ENCODE results near the gene RGS6. TPM values are rescaled to one million over a fixed set of nuclear protein-coding genes. Genes with fewer than 3 reads are reported as not detected.

RGS6 gene
- total RNA-seq, 4 donors from 2014 or later: 0.50 to 6.5 (median 4.7) TPM

GRCh38 chr14:72591391-72591790 is 659.2 kb downstream of the RGS6 start:
- Histone ChIP-seq H3K36me3 (no peaks in the 10 kb centered on the region), H3K27ac (no peak overlapping the region), H3K9me3 (no peaks in the 10 kb centered on the region), H3K4me1 (no peaks in the 10 kb centered on the region), H3K27me3 (no peaks in the 10 kb centered on the region), H3K4me3 (no peak overlapping the region)
- ATAC-seq: no peak
- TF ChIP-seq CTCF (IDR thresholded peaks at IDR 0.05) (no peak), POLR2A (IDR thresholded peaks at IDR 0.05) (no peak), POLR2AphosphoS5 (IDR thresholded peaks at IDR 0.05) (no peak), EP300 (IDR thresholded peaks at IDR 0.05) (no peak)
- 93 to 94% methylated on average over 3 to 4 of the region's 4 CpGs for WGBS, 2 donors (ENCODE audit: low coverage in 1 of 2)

DNA sequence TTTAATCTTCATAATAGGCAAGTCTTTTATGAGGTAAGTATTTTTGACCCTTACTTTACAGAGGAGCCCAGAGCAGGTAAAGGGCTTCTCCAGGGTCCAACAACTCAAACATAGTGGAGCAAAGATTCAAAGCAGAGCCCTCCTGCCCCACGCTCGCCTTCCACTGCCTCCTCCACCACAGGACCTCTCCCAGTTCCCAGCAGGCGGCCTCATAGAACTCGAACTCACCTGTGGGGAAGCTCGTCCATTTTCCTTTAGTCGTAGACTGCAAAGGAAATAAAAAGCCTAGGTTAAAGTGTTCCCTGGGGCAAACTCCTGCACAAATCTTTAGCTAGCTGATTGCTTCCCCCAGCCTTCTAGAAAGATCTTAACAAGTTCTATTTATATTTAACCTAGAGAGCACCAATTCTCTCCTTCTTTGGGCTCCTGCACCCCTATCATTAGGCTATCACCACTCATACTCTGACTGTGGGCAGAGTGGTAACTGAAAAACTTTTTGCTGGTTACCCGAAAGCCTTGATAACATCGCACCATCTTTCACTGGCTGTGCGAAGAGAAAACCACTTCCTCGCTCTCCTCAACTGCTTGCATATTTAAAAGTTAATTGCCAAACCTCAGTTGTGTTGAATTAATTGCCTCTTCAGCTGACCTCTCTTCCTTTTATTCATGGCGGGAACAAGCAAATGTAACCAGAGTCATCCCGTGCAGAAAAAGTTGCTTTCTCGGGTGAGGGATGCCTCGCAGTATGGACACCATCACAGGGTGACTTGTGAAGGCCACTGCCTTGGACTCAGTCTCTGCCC is 662.1 kb downstream of the RGS6 start:
- H3K4me1 ChIP-seq: no peaks in the 10 kb centered on the region
- TF ChIP-seq CTCF (IDR thresholded peaks at IDR 0.05): no peak
- no peak for TF ChIP-seq POLR2A (IDR thresholded peaks at IDR 0.05)
- no peak for TF ChIP-seq EP300 (IDR thresholded peaks at IDR 0.05)
- TF ChIP-seq POLR2AphosphoS5 (IDR thresholded peaks at IDR 0.05): no peak
- no peaks in the 10 kb centered on the region for H3K9me3 ChIP-seq
- H3K36me3 ChIP-seq: no peaks in the 10 kb centered on the region
- ATAC-seq: no peak
- H3K27me3 ChIP-seq: peaks cover 7% of the 10 kb centered on the region
- H3K4me3 ChIP-seq: no peak overlapping the region
- WGBS, 2 donors (ENCODE audit: low coverage in 1 of 2): 74 to 80% methylated on average over 10 to 13 of the region's 14 CpGs
- H3K27ac ChIP-seq: no peak overlapping the region

GRCh38 chr14:72595152-72595862 is 663.1 kb downstream of the RGS6 start:
- peaks cover 7% of the 10 kb centered on the region for H3K27me3 ChIP-seq
- H3K4me1 ChIP-seq: no peaks in the 10 kb centered on the region
- no peak for TF ChIP-seq POLR2A (IDR thresholded peaks at IDR 0.05)
- no peak for TF ChIP-seq EP300 (IDR thresholded peaks at IDR 0.05)
- no peak for TF ChIP-seq POLR2AphosphoS5 (IDR thresholded peaks at IDR 0.05)
- TF ChIP-seq CTCF (IDR thresholded peaks at IDR 0.05): no peak
- H3K4me3 ChIP-seq: no peak overlapping the region
- H3K36me3 ChIP-seq: no peaks in the 10 kb centered on the region
- no peak overlapping the region for H3K27ac ChIP-seq
- H3K9me3 ChIP-seq: no peaks in the 10 kb centered on the region
- WGBS, 2 donors (ENCODE audit: low coverage in 1 of 2): 86 to 88% methylated on average over 8 of the region's 8 CpGs
- no peak for ATAC-seq

DNA sequence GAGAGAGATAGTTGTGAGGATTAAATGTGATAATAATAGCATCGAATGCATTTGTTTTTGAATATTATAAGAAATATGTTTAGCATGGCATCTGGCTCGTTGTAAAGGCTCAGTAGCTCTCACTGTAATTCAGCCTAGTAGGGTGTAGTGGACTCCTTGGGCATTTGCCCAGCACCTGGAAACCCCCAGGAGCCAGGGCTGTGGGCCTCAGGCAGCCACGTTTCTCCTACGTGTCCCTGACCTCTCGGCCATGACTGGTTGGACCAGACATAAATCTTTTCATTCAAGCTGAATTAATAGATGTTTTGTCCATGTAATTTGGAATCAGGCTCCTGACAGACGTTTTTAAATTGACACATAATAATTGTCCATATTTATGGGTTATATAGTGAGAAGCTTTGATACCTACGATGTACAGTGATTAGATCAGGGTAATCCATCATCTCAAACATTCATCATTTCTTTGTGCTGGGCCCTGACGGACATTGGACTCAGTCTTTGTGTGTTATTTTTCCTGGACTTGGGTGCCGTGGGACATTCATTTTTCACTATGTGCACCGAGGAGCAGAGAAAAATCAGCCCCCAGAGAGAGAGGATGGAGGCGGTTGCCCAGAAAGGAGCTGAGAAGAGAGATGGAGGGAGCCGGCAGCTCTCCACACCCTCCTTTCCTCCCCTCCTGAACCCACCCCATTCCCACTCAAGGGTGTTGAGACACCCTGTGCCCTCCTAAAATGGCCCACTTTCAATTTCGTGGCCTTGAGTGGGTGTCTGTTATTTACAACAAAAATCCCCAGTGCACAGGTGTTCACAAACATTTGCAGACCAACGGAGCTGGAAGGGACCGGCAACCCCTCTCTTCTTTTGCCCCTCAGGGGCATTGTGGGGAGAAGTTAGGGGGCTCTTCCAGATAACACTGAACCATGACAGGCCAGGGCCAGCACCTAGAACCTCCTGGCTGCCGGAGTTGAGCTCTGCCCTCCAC is 665.3 kb downstream of the RGS6 start:
- no peak for ATAC-seq
- TF ChIP-seq CTCF (IDR thresholded peaks at IDR 0.05) (no peak), POLR2AphosphoS5 (IDR thresholded peaks at IDR 0.05) (no peak), EP300 (IDR thresholded peaks at IDR 0.05) (no peak), POLR2A (IDR thresholded peaks at IDR 0.05) (no peak)
- no peak overlapping the region for H3K27ac ChIP-seq
- H3K36me3 ChIP-seq: no peaks in the 10 kb centered on the region
- no peak overlapping the region for H3K4me3 ChIP-seq
- H3K9me3 ChIP-seq: no peaks in the 10 kb centered on the region
- H3K27me3 ChIP-seq: peaks cover 17% of the 10 kb centered on the region
- no peaks in the 10 kb centered on the region for H3K4me1 ChIP-seq
- 44 to 49% methylated on average over 10 to 12 of the region's 16 CpGs for WGBS, 2 donors (ENCODE audit: low coverage in 1 of 2)
